Immature natural killer cell (primary cell): Measurements from ENCODE around the gene BPIFA3. TPM values are rescaled to one million over a fixed set of nuclear protein-coding genes. Genes with fewer than 3 reads are reported as not detected.

Experiments
- polyA plus RNA-seq, 3 donors: library from polyadenylated mRNA; unstranded; fragments of 300-500 nt; fragmentation: Illumina TruSeq; gene quantifications; one replicate each; pipeline ENCODE4 v1.2.3, GENCODE V29; 2021

Gene BPIFA3
- polyA plus RNA-seq, 3 donors from 2014 or later, result not detected

Other genes starting within 250 kb of the BPIFA3 start
- not detected for gene SUN5, start 212.9 kb upstream of the BPIFA3 start, polyA plus RNA-seq
- gene BPIFB2, start 209.6 kb upstream of the BPIFA3 start, polyA plus RNA-seq, result not detected
- gene BPIFB6, start 185.7 kb upstream of the BPIFA3 start, polyA plus RNA-seq, result not detected
- gene BPIFB3, start 163.4 kb upstream of the BPIFA3 start, polyA plus RNA-seq, result not detected
- gene BPIFB4, start 137.7 kb upstream of the BPIFA3 start, polyA plus RNA-seq, result not detected
- gene BPIFA2, start 49.2 kb upstream of the BPIFA3 start, polyA plus RNA-seq, result not detected
- gene BPIFA1, start 18.6 kb downstream of the BPIFA3 start, polyA plus RNA-seq, result not detected
- gene BPIFB1, start 65.9 kb downstream of the BPIFA3 start, polyA plus RNA-seq, result not detected
- gene CDK5RAP1, start 184.2 kb downstream of the BPIFA3 start, polyA plus RNA-seq, result 10 to 100 TPM; 20.4 to 32.3 (median 20.9) TPM
- 1 to 10 TPM in 2 of 3 donors, not detected in 1; 2.4 to 2.8 TPM for gene SNTA1, start 226.4 kb downstream of the BPIFA3 start, polyA plus RNA-seq